Activated CD4-positive, alpha-beta T cell treated with anti-CD3 and anti-CD28 coated beads, Interleukin-2, amount 10 ng/mL, durations not matched to agents 7 days and 5 days (primary cell): ENCODE measurements around the gene PBX3. TPM values are rescaled to one million over a fixed set of nuclear protein-coding genes. Genes with fewer than 3 reads are reported as not detected.
A peak's percentile ranks its signal among the peaks of the same experiment; 100 is the strongest.
"Not testable (repeated sequence)": the region's sequence is repeated elsewhere in the genome, so short reads cannot be mapped to it uniquely, and the experiment has no call there.

Source experiments
- CTCF ChIA-PET: fragments of 350-600 bp; sonication (Branson Sonifier 250); formaldehyde crosslinking; loops from one replicate; lab custom pipeline; 2021; ENCODE audit warnings: antibody characterized with exemption; lab: Charles Lee
- POLR2A ChIA-PET: fragments of 350-600 bp; sonication (Branson Sonifier 250); formaldehyde crosslinking; loops from one replicate; lab custom pipeline; 2021; ENCODE audit warnings: antibody characterized with exemption; lab: Charles Lee
- DNase-seq: peaks from one replicate; pipeline ENCODE4 v3.0.0-alpha.2; 2020
- H3K27ac Mint-ChIP-seq: one replicate; pipeline ENCODE4 v1.8.0; 2021; ENCODE audit warnings: mild to moderate bottlenecking, moderate library complexity, mixed read lengths
- H3K27me3 Mint-ChIP-seq: one replicate; pipeline ENCODE4 v1.8.0; 2021; ENCODE audit warnings: mixed read lengths
- H3K36me3 Mint-ChIP-seq: one replicate; pipeline ENCODE4 v1.8.0; 2021; ENCODE audit warnings: low read depth, mixed read lengths
- H3K4me1 Mint-ChIP-seq: one replicate; pipeline ENCODE4 v1.8.0; 2021; ENCODE audit warnings: mixed read lengths
- H3K4me3 Mint-ChIP-seq: one replicate; pipeline ENCODE4 v1.8.0; 2021; ENCODE audit warnings: mild to moderate bottlenecking, moderate library complexity, mixed read lengths
- H3K9me3 Mint-ChIP-seq: one replicate; pipeline ENCODE4 v1.8.0; 2021; ENCODE audit warnings: mixed read lengths
- total RNA-seq, 2 experiments: library from RNA; stranded (reverse); gene quantifications; one replicate each; pipeline ENCODE4 v1.2.3, GENCODE V29; 2021

Gene PBX3
- total RNA-seq, 2 experiments from 2014 or later = 21.5 to 22.5 TPM

GRCh38 chr9:125821078-125821477 is 73.9 kb downstream of the PBX3 start:
- no peak for DNase-seq
- Mint-ChIP-seq H3K4me1 (peaks cover 26% of the 10 kb centered on the region), H3K9me3 (no peaks in the 10 kb centered on the region), H3K27ac (no peak overlapping the region), H3K36me3 (no peaks in the 10 kb centered on the region), H3K4me3 (no peak overlapping the region), H3K27me3 (no peaks in the 10 kb centered on the region)
- ChIA-PET POLR2A (no interaction called here), CTCF (interaction anchor here (1.2 kb wide), 1 partner anchor 21 kb away, joined by 3 read pairs; no protein-coding TSS in a partner anchor)

GRCh38 chr9:125822160-125822559 is 75.0 kb downstream of the PBX3 start:
- no peaks in the 10 kb centered on the region for H3K36me3 Mint-ChIP-seq
- no peaks in the 10 kb centered on the region for H3K27me3 Mint-ChIP-seq
- peaks cover 26% of the 10 kb centered on the region for H3K4me1 Mint-ChIP-seq
- H3K9me3 Mint-ChIP-seq = no peaks in the 10 kb centered on the region
- H3K4me3 Mint-ChIP-seq = no peak overlapping the region
- CTCF ChIA-PET = interaction anchor here (1.0 to 1.2 kb wide), 2 partner anchors 22 to 396 kb away, joined by 3 to 5 read pairs; no protein-coding TSS in a partner anchor
- DNase-seq = no peak
- no peak overlapping the region for H3K27ac Mint-ChIP-seq
- POLR2A ChIA-PET = no interaction called here

GRCh38 chr9:125822902-125823301 is 75.7 kb downstream of the PBX3 start:
- Mint-ChIP-seq H3K27me3 (no peaks in the 10 kb centered on the region), H3K27ac (no peak overlapping the region), H3K36me3 (no peaks in the 10 kb centered on the region), H3K4me3 (no peak overlapping the region), H3K9me3 (no peaks in the 10 kb centered on the region), H3K4me1 (peaks cover 26% of the 10 kb centered on the region)
- POLR2A ChIA-PET = no interaction called here
- DNase-seq = no peak
- CTCF ChIA-PET = no interaction called here

- POLR2A ChIA-PET, H3K27me3 Mint-ChIP-seq, H3K9me3 Mint-ChIP-seq, CTCF ChIA-PET, H3K36me3 Mint-ChIP-seq: not testable (repeated sequence)
- H3K27ac Mint-ChIP-seq = peak overlapping the region; percentile 76
- peaks cover 29% of the 10 kb centered on the region for H3K4me1 Mint-ChIP-seq
- DNase-seq = peak; percentile 31
- peak overlapping the region; percentile 61 for H3K4me3 Mint-ChIP-seq
These were observed 76.8 kb downstream of the PBX3 start for GRCh38 chr9:125823874-125824406.

GRCh38 chr9:125825762-125826161 is 78.6 kb downstream of the PBX3 start:
- POLR2A ChIA-PET = interaction anchor here (0.6 kb wide), 1 partner anchor 12 kb away, joined by 3 read pairs; no protein-coding TSS in a partner anchor
- CTCF ChIA-PET = interaction anchor here (0.6 kb wide), 1 partner anchor 11 kb away, joined by 5 read pairs; no protein-coding TSS in a partner anchor
- no peak overlapping the region for H3K27ac Mint-ChIP-seq
- no peaks in the 10 kb centered on the region for H3K27me3 Mint-ChIP-seq
- no peaks in the 10 kb centered on the region for H3K9me3 Mint-ChIP-seq
- no peaks in the 10 kb centered on the region for H3K36me3 Mint-ChIP-seq
- H3K4me3 Mint-ChIP-seq = no peak overlapping the region
- H3K4me1 Mint-ChIP-seq = peaks cover 39% of the 10 kb centered on the region
- no peak for DNase-seq

GRCh38 chr9:125826850-125827249 is 79.7 kb downstream of the PBX3 start:
- H3K27me3 Mint-ChIP-seq = no peaks in the 10 kb centered on the region
- peaks cover 42% of the 10 kb centered on the region for H3K4me1 Mint-ChIP-seq
- no peaks in the 10 kb centered on the region for H3K9me3 Mint-ChIP-seq
- no peak overlapping the region for H3K4me3 Mint-ChIP-seq
- no peaks in the 10 kb centered on the region for H3K36me3 Mint-ChIP-seq
- CTCF ChIA-PET = no interaction called here
- DNase-seq = no peak
- POLR2A ChIA-PET = no interaction called here
- no peak overlapping the region for H3K27ac Mint-ChIP-seq

- H3K4me3 Mint-ChIP-seq = peak overlapping the region; percentile 75
- CTCF ChIA-PET = no interaction called here
- H3K9me3 Mint-ChIP-seq = no peaks in the 10 kb centered on the region
- peaks cover 24% of the 10 kb centered on the region for H3K4me1 Mint-ChIP-seq
- POLR2A ChIA-PET = interaction anchor here (0.6 kb wide), 1 partner anchor 94 kb away, joined by 5 read pairs; no protein-coding TSS in a partner anchor
- peak; percentile 57 for DNase-seq
- no peaks in the 10 kb centered on the region for H3K36me3 Mint-ChIP-seq
- H3K27me3 Mint-ChIP-seq = no peaks in the 10 kb centered on the region
- peak overlapping the region; percentile 89 for H3K27ac Mint-ChIP-seq
These were observed 82.6 kb downstream of the PBX3 start for GRCh38 chr9:125829743-125830142.

- Mint-ChIP-seq H3K4me3 (no peak overlapping the region), H3K27ac (no peak overlapping the region), H3K9me3 (no peaks in the 10 kb centered on the region), H3K27me3 (no peaks in the 10 kb centered on the region), H3K4me1 (peaks cover 19% of the 10 kb centered on the region), H3K36me3 (no peaks in the 10 kb centered on the region)
- ChIA-PET CTCF (no interaction called here), POLR2A (no interaction called here)
- no peak for DNase-seq
These were observed 83.9 kb downstream of the PBX3 start for GRCh38 chr9:125831054-125831453.

GRCh38 chr9:125831616-125832015 is 84.4 kb downstream of the PBX3 start:
- H3K4me1 Mint-ChIP-seq = peaks cover 19% of the 10 kb centered on the region
- POLR2A ChIA-PET = no interaction called here
- H3K27me3 Mint-ChIP-seq = no peaks in the 10 kb centered on the region
- no peaks in the 10 kb centered on the region for H3K36me3 Mint-ChIP-seq
- H3K9me3 Mint-ChIP-seq = no peaks in the 10 kb centered on the region
- DNase-seq = no peak
- no peak overlapping the region for H3K4me3 Mint-ChIP-seq
- no peak overlapping the region for H3K27ac Mint-ChIP-seq
- CTCF ChIA-PET = no interaction called here

GRCh38 chr9:125835655-125836054 is 88.5 kb downstream of the PBX3 start:
- H3K4me1 Mint-ChIP-seq = peaks cover 8% of the 10 kb centered on the region
- no peak overlapping the region for H3K4me3 Mint-ChIP-seq
- ChIA-PET CTCF (no interaction called here), POLR2A (no interaction called here)
- no peak for DNase-seq
- no peaks in the 10 kb centered on the region for H3K36me3 Mint-ChIP-seq
- no peaks in the 10 kb centered on the region for H3K27me3 Mint-ChIP-seq
- no peak overlapping the region for H3K27ac Mint-ChIP-seq
- no peaks in the 10 kb centered on the region for H3K9me3 Mint-ChIP-seq

- ChIA-PET CTCF (no interaction called here), POLR2A (no interaction called here)
These were observed 92.1 kb downstream of the PBX3 start for GRCh38 chr9:125839317-125839716.

GRCh38 chr9:125841444-125841843 is 94.3 kb downstream of the PBX3 start:
- DNase-seq = no peak
- no peaks in the 10 kb centered on the region for H3K4me1 Mint-ChIP-seq
- no peaks in the 10 kb centered on the region for H3K9me3 Mint-ChIP-seq
- ChIA-PET CTCF (no interaction called here), POLR2A (no interaction called here)
- peaks cover 1% of the 10 kb centered on the region for H3K36me3 Mint-ChIP-seq
- no peak overlapping the region for H3K4me3 Mint-ChIP-seq
- no peak overlapping the region for H3K27ac Mint-ChIP-seq
- no peaks in the 10 kb centered on the region for H3K27me3 Mint-ChIP-seq

More at GRCh38 chr9:125839317-125839716, 92.1 kb downstream of the PBX3 start:
- Mint-ChIP-seq H3K36me3 (peaks cover 1% of the 10 kb centered on the region), H3K27ac (no peak overlapping the region), H3K4me3 (no peak overlapping the region), H3K9me3 (no peaks in the 10 kb centered on the region), H3K4me1 (no peaks in the 10 kb centered on the region), H3K27me3 (no peaks in the 10 kb centered on the region)
- no peak for DNase-seq

- Mint-ChIP-seq H3K9me3 (no peaks in the 10 kb centered on the region), H3K36me3 (peaks cover 1% of the 10 kb centered on the region), H3K4me3 (no peak overlapping the region), H3K4me1 (no peaks in the 10 kb centered on the region), H3K27me3 (no peaks in the 10 kb centered on the region), H3K27ac (no peak overlapping the region)
- ChIA-PET POLR2A (no interaction called here), CTCF (interaction anchor here (1.1 kb wide), 1 partner anchor 85 kb away, joined by 3 read pairs; no protein-coding TSS in a partner anchor)
- no peak for DNase-seq
These were observed 95.1 kb downstream of the PBX3 start for GRCh38 chr9:125842242-125842641.

- Mint-ChIP-seq H3K27ac (no peak overlapping the region), H3K9me3 (no peaks in the 10 kb centered on the region), H3K36me3 (peaks cover 1% of the 10 kb centered on the region), H3K27me3 (no peaks in the 10 kb centered on the region), H3K4me1 (no peaks in the 10 kb centered on the region), H3K4me3 (no peak overlapping the region)
- POLR2A ChIA-PET = no interaction called here
- no peak for DNase-seq
- CTCF ChIA-PET = interaction anchor here (0.6 to 0.7 kb wide), 2 partner anchors 122 to 241 kb away, joined by 3 read pairs; no protein-coding TSS in a partner anchor
These were observed 96.5 kb downstream of the PBX3 start for GRCh38 chr9:125843646-125844045.
